Lower lobe of right lung (tissue), 2 donors: Measurements from ENCODE around the gene GRIA4. TPM values are rescaled to one million over a fixed set of nuclear protein-coding genes. Genes with fewer than 3 reads are reported as not detected.

Source experiments
- ATAC-seq, 2 donors: fragments of 200-7000 bp; cut with Tn5 transposase; one replicate each; pipeline ENCODE4 v1.9.1; 2020 to 2022; ENCODE audit warnings: mild to moderate bottlenecking in 2 of 2, moderate library complexity in 2 of 2
- DNase-seq: peaks from one replicate; pipeline ENCODE4 v3.0.0-alpha.2; 2020
- H3K27ac ChIP-seq: fragments of 200-600 bp; one replicate; pipeline ENCODE4 v1.8.0; 2022
- H3K27me3 ChIP-seq: fragments of 200-600 bp; one replicate; pipeline ENCODE4 v1.8.0; 2022; ENCODE audit warnings: low read depth
- H3K36me3 ChIP-seq: fragments of 200-600 bp; one replicate; pipeline ENCODE4 v1.8.0; 2022; ENCODE audit warnings: mild to moderate bottlenecking
- H3K4me1 ChIP-seq: fragments of 200-600 bp; one replicate; pipeline ENCODE4 v1.8.0; 2022
- H3K4me3 ChIP-seq: fragments of 200-600 bp; one replicate; pipeline ENCODE4 v1.8.0; 2022; ENCODE audit warnings: mild to moderate bottlenecking
- H3K9me3 ChIP-seq: fragments of 200-600 bp; one replicate; pipeline ENCODE4 v1.8.0; 2022
- intact Hi-C: fragments of 100-400 bp; cut with DNase I; formaldehyde crosslinking; loops from one replicate; pipeline ENCODE4 v1.11.0; 2022
- total RNA-seq: library from RNA; stranded (reverse); fragmentation: NEBNext Ultra II Directional; extraction: Animal tissue kit (Norgen Biotek cat#: 25700); gene quantifications from one replicate; pipeline ENCODE4 v1.2.1, GENCODE V29; 2021
- TF ChIP-seq, protein P1 (sequence below): fragments of 200-600 bp; IDR thresholded peaks from one replicate; pipeline ENCODE4 v1.8.0; 2022; ENCODE audit warnings: antibody characterized with exemption, mild to moderate bottlenecking
- donor health status: DM: no; HTN: yes; CAD: no; lungs with severe emphysema.

The GRIA4 gene
- total RNA-seq, 1 donor from 2014 or later, result not detected

DNA sequence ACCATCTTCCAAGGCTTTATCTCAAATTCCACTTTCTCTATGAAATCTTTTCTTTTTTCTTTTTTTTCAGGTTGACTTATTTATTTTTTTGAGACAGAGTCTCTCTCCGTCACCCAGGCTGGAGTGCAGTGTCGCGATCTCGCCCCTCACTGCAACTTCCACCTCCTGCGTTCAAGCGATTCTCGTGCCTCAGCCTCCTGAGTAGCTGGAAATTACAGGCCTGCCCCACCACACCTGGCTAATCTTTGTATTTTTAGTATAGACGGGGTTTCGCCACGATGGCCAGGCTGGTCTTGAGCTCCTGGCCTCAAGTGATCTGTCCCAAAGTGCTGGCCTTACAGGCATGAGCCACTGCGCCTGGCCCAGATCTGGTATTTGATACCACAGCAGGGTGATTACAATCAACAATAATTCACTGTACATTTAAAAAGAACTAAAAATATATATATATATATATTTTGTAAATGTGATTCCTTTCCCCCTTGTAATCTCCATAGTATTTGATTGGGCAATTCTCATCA is 290.7 kb downstream of the GRIA4 start:
- DNase-seq, result no peak
- ATAC-seq, result no peak
- no peak overlapping the region for H3K4me3 ChIP-seq

DNA sequence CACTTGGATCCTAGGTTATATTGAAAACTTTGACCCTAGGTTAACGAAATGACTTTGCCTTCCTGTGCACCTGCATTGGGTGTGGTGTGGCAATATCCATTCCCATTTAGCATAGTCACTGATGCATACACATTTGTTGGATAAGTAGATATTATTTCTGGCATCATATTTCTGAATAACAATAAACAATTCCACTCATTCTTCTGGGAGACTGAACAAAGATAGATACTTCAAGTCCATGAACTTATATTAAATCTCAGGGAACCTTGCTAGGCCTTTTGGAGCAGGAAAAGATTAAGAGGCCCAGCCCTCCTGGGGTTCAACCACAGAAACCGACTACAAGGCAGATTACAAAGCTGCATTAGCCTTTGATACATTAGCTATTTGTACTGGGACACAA is 293.2 kb downstream of the GRIA4 start:
- TF ChIP-seq, protein P1, sequence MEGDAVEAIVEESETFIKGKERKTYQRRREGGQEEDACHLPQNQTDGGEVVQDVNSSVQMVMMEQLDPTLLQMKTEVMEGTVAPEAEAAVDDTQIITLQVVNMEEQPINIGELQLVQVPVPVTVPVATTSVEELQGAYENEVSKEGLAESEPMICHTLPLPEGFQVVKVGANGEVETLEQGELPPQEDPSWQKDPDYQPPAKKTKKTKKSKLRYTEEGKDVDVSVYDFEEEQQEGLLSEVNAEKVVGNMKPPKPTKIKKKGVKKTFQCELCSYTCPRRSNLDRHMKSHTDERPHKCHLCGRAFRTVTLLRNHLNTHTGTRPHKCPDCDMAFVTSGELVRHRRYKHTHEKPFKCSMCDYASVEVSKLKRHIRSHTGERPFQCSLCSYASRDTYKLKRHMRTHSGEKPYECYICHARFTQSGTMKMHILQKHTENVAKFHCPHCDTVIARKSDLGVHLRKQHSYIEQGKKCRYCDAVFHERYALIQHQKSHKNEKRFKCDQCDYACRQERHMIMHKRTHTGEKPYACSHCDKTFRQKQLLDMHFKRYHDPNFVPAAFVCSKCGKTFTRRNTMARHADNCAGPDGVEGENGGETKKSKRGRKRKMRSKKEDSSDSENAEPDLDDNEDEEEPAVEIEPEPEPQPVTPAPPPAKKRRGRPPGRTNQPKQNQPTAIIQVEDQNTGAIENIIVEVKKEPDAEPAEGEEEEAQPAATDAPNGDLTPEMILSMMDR, result no peak
- no peak for DNase-seq
- intact Hi-C loops, result no loop called here
- Histone ChIP-seq H3K36me3 (no peaks in the 10 kb centered on the region), H3K4me3 (no peak overlapping the region), H3K4me1 (no peaks in the 10 kb centered on the region), H3K9me3 (no peaks in the 10 kb centered on the region), H3K27ac (no peak overlapping the region), H3K27me3 (no peaks in the 10 kb centered on the region)
- ATAC-seq, result no peak

More for the DNA sequence above, 290.7 kb downstream of the GRIA4 start:
- intact Hi-C loops, result no loop called here
- no peaks in the 10 kb centered on the region for H3K9me3 ChIP-seq
- H3K27ac ChIP-seq, result no peak overlapping the region
- no peaks in the 10 kb centered on the region for H3K36me3 ChIP-seq
- no peaks in the 10 kb centered on the region for H3K27me3 ChIP-seq
- TF ChIP-seq, protein P1, result no peak
- H3K4me1 ChIP-seq, result no peaks in the 10 kb centered on the region

DNA sequence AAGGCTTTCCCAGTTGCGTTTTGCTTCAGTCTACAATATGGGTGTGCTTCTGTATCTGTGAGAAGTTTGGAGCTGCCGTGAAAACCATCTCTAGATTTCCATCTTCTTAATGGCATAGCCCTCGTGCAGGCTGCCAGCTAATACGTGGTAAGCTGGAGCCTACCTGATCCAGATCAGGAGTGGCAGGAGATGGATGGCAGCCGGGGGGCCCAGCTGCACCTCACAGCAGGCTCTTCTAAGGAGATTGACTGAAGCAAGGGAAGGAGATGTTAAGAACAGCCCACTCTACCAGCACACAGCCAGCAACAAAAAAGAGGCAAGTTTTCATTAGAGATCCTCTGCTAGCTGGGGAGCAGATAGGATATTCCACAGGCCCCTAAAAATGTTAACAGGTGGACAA is 296.6 kb downstream of the GRIA4 start:
- DNase-seq, result peak; percentile 24
- Histone ChIP-seq H3K36me3 (no peaks in the 10 kb centered on the region), H3K27me3 (no peaks in the 10 kb centered on the region), H3K27ac (no peak overlapping the region), H3K4me3 (no peak overlapping the region), H3K9me3 (no peaks in the 10 kb centered on the region), H3K4me1 (no peaks in the 10 kb centered on the region)
- intact Hi-C loops, result no loop called here
- TF ChIP-seq, protein P1, result no peak
- no peak for ATAC-seq

DNA sequence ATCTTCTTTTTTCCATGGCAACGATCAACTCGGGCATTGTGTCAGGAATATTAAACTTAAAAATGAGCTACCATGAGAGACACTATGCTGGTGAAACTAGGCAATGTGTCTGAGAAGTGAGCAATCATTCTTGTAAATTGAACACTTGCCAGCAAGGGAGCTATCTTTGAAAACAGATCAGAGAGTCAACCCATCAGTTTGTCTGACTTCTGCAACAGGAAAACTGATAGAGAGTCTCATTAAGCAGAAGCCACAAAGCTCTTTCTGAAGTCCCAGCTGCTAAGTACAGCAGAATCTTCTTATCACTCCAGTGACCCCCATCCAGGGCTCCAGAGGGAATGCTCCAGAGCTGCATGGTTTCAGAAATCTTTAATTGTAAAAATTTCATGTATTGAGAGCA is 297.4 kb downstream of the GRIA4 start:
- TF ChIP-seq, protein P1, result no peak
- no peak overlapping the region for H3K27ac ChIP-seq
- no peak overlapping the region for H3K4me3 ChIP-seq
- no peaks in the 10 kb centered on the region for H3K27me3 ChIP-seq
- DNase-seq, result no peak
- no peaks in the 10 kb centered on the region for H3K4me1 ChIP-seq
- intact Hi-C loops, result no loop called here
- no peaks in the 10 kb centered on the region for H3K9me3 ChIP-seq
- H3K36me3 ChIP-seq, result no peaks in the 10 kb centered on the region
- ATAC-seq, result no peak

DNA sequence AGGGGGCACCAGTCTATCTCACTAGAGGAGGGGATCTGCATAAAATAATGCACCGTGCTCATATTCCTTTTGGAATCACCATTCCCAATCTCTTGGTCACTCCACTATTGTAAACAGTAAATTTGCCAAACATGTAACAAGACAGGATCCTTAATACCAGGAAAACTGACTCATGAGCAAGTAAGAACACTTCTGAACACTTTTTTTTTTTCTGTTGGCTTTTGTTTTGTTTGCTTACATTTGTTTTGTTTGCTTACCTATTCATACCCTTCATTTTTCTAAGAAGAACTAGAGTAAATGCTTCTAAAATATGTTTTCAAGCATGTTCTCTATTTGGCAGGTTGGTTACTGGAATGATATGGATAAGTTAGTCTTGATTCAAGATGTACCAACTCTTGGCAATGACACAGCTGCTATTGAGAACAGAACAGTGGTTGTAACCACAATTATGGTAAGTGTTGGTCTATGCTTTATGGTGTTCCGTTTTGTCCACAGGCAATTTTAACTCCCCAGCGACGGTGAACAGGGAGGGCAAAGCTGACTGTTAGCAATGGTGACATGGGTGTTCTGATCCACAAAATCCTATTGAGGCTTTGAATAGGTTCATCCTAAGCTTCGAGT is 300.3 kb downstream of the GRIA4 start:
- no peaks in the 10 kb centered on the region for H3K9me3 ChIP-seq
- no peaks in the 10 kb centered on the region for H3K4me1 ChIP-seq
- H3K27ac ChIP-seq, result no peak overlapping the region
- H3K4me3 ChIP-seq, result no peak overlapping the region
- peak; percentile 69 to 91 for ATAC-seq
- H3K27me3 ChIP-seq, result no peaks in the 10 kb centered on the region
- intact Hi-C loops, result no loop called here
- no peak for DNase-seq
- TF ChIP-seq, protein P1, result no peak
- H3K36me3 ChIP-seq, result no peaks in the 10 kb centered on the region
